ENCODE results near the gene TNFRSF11A. TPM values are rescaled to one million over a fixed set of nuclear protein-coding genes. Genes with fewer than 3 reads are reported as not detected.
A peak's percentile ranks its signal among the peaks of the same experiment; 100 is the strongest.

Gene TNFRSF11A
- polyA plus RNA-seq (2012; ENCODE audit: missing spikeins), result 2.5 TPM

DNA sequence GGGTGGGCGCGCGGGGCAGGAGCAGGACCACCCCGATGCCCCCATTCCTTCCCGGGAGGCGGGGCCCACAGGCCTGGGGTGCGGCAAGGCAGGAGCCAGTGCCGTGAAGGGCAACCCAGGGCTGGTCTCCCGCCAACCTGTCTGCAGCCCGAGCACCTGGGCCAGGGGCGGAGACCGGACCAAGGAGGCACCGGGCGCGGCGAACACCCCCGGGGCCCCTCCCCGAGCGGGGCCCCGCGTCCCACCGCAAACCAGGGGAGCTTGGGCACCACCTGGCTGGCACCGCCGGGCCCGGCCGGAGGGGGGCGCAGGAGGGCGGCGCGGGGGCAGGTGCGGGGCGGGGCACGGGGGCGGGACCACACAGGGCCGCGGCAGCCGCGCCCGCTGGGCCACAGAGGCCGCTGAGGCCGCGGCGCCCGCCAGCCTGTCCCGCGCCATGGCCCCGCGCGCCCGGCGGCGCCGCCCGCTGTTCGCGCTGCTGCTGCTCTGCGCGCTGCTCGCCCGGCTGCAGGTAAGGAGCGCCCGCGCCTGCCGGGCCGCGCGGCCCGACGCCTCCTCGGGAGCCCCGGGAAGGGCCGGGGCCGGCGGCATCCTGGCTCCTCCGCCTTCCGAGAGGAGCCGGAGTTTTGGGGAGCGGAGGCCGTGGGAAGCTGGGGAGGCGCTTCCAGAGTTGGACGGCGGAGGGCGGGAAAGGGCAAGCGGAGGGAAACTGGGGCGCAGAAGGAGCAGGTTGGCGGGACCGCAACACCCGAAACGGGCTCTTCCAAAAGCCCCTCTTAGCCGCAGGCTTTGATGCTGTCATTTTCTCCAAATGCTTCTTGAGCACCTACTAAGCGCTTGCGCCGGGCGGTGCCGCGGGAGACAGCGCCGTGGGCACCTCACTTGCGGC is at the start of gene TNFRSF11A:
Gene TNFRSF11A (plus strand): TSS at position 394 of the 889 bp plus-strand sequence. CDS start 43 bp downstream, at position 437.
- peak; percentile 72 for DNase-seq (ENCODE audit: insufficient read length)
- TF ChIP-seq TAF1 (IDR thresholded peaks at IDR 0.05; ENCODE audit: borderline replicate concordance, low read depth, low read length) (no peak), POLR2A (IDR thresholded peaks at IDR 0.05; ENCODE audit: low read depth, low read length) (no peak), POLR2AphosphoS5 (IDR thresholded peaks at IDR 0.05; ENCODE audit: low read depth, low read length) (no peak)
- FAIRE-seq, result no peak

DNA sequence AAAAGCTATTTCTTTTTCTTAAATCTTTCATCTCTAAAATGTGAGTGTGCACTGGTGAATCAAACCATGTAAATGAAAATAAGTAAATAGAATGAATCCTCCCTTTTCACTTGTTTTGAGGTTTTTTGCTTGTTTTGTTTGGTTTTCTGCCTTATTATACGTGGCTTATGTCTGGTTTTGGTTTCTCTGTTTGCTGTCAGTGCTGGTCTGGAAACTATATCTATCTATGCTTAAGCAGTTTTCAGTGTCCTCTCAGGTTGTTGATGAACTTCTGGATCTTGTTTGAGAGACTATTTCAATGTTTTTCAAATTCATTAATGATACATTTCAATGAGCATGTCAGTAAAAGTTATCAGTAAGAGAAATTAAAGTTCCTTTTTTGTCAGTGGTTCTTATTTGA is 48.1 kb upstream of the TNFRSF11A start:
- FAIRE-seq (peak; percentile 61), DNase-seq (ENCODE audit: insufficient read length) (no peak)
- TF ChIP-seq POLR2AphosphoS5 (IDR thresholded peaks at IDR 0.05; ENCODE audit: low read depth, low read length) (no peak), POLR2A (IDR thresholded peaks at IDR 0.05; ENCODE audit: low read depth, low read length) (no peak), TAF1 (IDR thresholded peaks at IDR 0.05; ENCODE audit: borderline replicate concordance, low read depth, low read length) (no peak)

DNA sequence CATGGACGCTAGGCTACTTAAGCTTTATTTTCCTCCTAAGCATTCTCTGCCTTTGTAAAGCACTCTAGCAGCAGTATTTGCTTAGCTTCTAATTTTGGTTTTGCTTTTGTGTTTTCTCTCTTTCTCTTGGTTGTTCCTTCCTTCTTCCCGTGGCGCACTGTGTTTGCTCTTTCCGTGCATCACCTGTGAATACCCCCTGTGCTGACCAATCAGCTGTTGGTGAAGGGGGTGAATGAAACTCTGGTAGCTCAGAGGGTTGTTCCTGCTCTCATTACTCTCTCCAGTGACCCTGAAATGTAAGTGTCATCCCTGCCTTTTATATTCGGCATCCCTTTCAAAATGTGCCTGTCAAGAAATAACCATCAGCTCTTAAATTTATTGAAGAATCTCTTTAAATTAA is 45.5 kb upstream of the TNFRSF11A start:
- TF ChIP-seq POLR2AphosphoS5 (IDR thresholded peaks at IDR 0.05; ENCODE audit: low read depth, low read length) (no peak), TAF1 (IDR thresholded peaks at IDR 0.05; ENCODE audit: borderline replicate concordance, low read depth, low read length) (no peak), POLR2A (IDR thresholded peaks at IDR 0.05; ENCODE audit: low read depth, low read length) (no peak)
- DNase-seq (ENCODE audit: insufficient read length) (no peak), FAIRE-seq (no peak)

DNA sequence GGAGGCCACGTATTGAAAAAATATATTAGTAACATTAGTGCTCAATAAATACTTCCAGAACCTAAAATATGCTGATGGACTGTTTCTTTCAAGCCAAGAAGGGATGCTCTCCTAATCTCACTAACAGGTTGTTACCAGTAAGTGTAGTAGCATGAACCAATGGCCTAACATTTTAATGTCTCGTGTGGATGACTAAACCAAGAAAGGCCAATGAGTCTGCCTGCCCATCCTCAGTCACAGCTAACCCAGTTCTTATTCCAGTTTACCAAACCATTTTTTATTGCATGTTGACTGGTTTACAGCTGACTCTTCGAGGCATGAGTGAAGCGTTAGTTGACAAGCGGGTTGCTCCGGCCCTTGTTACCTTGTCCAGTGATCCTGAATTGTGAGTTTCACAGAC is 45.1 kb upstream of the TNFRSF11A start:
- TF ChIP-seq POLR2AphosphoS5 (IDR thresholded peaks at IDR 0.05; ENCODE audit: low read depth, low read length) (no peak), POLR2A (IDR thresholded peaks at IDR 0.05; ENCODE audit: low read depth, low read length) (no peak), TAF1 (IDR thresholded peaks at IDR 0.05; ENCODE audit: borderline replicate concordance, low read depth, low read length) (no peak)
- FAIRE-seq (peak; percentile 36), DNase-seq (ENCODE audit: insufficient read length) (no peak)

DNA sequence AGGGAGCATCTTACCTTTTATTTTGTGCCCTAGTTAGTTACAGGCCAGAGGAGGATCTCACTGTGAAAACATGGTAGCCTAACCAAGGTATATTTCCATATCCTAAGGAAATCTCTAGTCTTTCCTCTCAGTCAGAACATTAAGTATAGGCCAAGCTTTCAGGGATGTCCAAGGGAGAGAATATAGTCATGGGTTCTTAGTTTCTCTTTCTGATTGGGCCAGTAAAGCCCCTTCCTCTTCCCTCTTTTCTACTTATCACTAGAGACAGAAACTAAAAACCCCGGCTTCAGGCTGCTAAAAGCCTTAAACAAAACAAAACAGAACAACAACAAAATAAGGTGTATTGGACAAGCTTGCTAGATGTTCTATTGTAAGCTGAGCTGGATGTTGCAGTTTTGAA is 44.3 kb upstream of the TNFRSF11A start:
- FAIRE-seq, result no peak

DNA sequence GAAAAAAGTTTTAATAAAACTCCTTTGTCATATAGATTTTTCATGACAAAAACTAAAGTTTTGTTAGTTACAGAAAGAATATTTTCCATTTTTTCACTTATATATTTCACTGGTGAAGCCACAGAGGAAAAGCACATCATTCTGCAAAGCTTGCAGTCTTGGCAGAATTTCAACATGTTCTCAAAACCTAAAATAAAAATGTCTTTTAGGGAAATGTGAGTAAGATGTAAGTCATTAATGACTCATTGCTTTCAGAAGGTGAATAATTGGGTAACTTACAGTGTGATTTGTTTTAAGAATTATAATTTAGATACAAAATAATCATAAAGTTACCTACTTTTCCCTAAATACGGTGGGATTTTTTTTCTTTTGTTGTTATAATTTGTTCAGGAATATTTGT is 43.4 kb upstream of the TNFRSF11A start:
- TF ChIP-seq TAF1 (IDR thresholded peaks at IDR 0.05; ENCODE audit: borderline replicate concordance, low read depth, low read length) (no peak), POLR2A (IDR thresholded peaks at IDR 0.05; ENCODE audit: low read depth, low read length) (no peak), POLR2AphosphoS5 (IDR thresholded peaks at IDR 0.05; ENCODE audit: low read depth, low read length) (no peak)
- no peak for DNase-seq (ENCODE audit: insufficient read length)
- no peak for FAIRE-seq

More for the DNA sequence above, 44.3 kb upstream of the TNFRSF11A start:
- no peak for DNase-seq (ENCODE audit: insufficient read length)
- no peak for TF ChIP-seq POLR2AphosphoS5 (IDR thresholded peaks at IDR 0.05; ENCODE audit: low read depth, low read length)
- no peak for TF ChIP-seq POLR2A (IDR thresholded peaks at IDR 0.05; ENCODE audit: low read depth, low read length)
- no peak for TF ChIP-seq TAF1 (IDR thresholded peaks at IDR 0.05; ENCODE audit: borderline replicate concordance, low read depth, low read length)

DNA sequence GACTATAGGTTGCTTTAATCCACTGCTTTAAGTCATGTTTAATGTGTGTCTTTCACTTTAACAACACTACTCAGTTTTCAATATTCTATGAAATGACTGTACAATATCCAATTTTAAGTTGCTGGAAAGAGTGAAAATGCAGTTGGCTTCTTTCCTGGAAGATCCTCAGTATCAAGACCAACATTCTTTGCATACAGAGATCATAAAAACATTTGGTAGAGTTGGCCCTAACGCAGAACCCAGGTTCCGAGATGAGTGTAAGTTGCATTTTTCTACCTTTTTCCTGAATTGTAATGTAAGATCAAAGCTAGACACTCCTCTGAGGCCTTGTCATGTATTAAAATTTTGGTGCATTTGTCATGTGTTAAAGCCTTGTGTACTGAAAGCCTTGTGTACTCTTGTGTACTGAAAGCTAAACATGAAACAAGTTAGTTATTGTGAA is 42.9 kb upstream of the TNFRSF11A start:
- DNase-seq (ENCODE audit: insufficient read length) (no peak), FAIRE-seq (no peak)
- no peak for TF ChIP-seq POLR2AphosphoS5 (IDR thresholded peaks at IDR 0.05; ENCODE audit: low read depth, low read length)
- TF ChIP-seq POLR2A (IDR thresholded peaks at IDR 0.05; ENCODE audit: low read depth, low read length), result no peak
- TF ChIP-seq TAF1 (IDR thresholded peaks at IDR 0.05; ENCODE audit: borderline replicate concordance, low read depth, low read length), result no peak

DNA sequence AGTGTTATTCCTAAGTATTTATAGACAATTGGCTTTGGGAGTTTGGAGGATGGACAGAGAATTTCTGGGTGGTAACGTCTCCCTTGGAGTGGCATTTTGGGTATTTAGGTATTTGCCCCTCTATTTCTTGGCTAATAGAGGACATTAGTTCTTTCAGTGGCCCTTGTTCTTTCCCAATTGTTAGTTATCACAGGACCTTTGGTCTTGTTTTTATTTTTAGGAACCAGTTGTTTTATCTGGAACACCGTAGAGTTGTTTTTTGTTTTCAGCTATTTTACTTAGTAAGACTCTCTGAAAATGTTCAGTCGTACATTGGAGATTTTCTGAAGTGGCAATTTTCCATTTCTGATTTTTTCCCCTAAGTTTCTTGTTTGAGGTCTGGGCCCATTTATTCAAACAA is 40.5 kb upstream of the TNFRSF11A start:
- TF ChIP-seq TAF1 (IDR thresholded peaks at IDR 0.05; ENCODE audit: borderline replicate concordance, low read depth, low read length) (no peak), POLR2A (IDR thresholded peaks at IDR 0.05; ENCODE audit: low read depth, low read length) (no peak), POLR2AphosphoS5 (IDR thresholded peaks at IDR 0.05; ENCODE audit: low read depth, low read length) (no peak)
- DNase-seq (ENCODE audit: insufficient read length) (no peak), FAIRE-seq (no peak)

DNA sequence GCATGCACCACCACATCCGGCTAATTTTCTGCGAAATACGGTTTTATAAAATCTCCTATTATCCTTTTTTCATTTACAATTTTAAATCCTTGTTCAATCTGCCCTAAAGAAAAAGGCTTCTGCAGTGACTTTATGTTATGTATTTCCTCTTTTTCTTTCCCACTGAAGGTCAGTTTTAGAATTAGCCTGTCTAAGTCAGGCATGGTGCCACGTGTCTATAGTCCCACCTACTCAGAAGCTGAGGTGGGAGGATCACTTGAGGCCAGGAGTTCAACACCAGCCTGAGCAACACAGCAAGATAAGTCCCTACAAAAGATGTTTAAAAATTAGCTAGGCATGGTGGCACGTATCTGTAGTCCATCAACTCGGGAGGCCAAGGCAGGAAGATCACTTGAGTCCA is 39.8 kb upstream of the TNFRSF11A start:
- TF ChIP-seq POLR2AphosphoS5 (IDR thresholded peaks at IDR 0.05; ENCODE audit: low read depth, low read length), result no peak
- TF ChIP-seq POLR2A (IDR thresholded peaks at IDR 0.05; ENCODE audit: low read depth, low read length), result no peak
- TF ChIP-seq TAF1 (IDR thresholded peaks at IDR 0.05; ENCODE audit: borderline replicate concordance, low read depth, low read length), result no peak
- DNase-seq (ENCODE audit: insufficient read length) (no peak), FAIRE-seq (no peak)

DNA sequence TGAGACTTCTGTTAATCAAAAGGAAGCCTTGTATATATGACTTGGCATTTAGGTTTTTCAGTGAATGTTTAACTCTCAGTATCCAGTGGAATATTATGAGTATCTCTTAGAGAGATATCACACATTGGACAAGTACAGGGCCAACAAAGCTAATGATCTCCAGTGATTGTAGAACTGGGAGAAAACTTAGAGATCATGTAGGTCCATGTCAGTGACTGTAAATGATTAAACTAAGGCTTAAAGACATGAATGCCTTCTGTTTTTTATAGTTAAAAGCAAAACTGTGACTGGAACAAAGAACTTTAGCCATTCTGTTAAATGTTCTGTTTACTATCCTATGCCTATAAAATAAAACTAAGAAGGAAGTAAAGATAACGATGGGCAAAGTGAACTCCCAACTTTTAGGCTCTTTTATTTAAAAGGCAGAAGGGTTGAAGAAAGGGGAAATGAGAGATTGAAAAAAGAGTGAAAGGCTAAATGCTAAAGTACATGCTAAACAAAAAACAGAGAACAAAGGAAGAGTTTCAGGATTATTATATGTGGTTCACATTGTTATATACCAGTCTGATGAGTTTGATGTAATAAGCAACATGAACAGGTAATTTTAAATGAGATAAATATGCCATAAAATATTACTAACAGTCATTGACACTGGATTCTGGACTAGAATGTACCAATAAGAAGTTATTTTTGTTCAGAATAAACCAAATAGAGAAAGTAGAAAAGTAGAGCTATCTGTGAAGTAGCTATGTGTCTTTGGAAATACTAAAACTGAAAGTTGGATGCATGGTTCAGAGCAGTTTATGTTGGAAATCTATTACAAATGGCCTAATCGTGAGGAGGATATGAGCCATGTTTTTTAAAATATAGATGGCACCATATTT is 37.1 kb upstream of the TNFRSF11A start:
- FAIRE-seq (peak; percentile 21), DNase-seq (ENCODE audit: insufficient read length) (no peak)
- TF ChIP-seq POLR2A (IDR thresholded peaks at IDR 0.05; ENCODE audit: low read depth, low read length), result no peak
- TF ChIP-seq TAF1 (IDR thresholded peaks at IDR 0.05; ENCODE audit: borderline replicate concordance, low read depth, low read length), result no peak
- no peak for TF ChIP-seq POLR2AphosphoS5 (IDR thresholded peaks at IDR 0.05; ENCODE audit: low read depth, low read length)

DNA sequence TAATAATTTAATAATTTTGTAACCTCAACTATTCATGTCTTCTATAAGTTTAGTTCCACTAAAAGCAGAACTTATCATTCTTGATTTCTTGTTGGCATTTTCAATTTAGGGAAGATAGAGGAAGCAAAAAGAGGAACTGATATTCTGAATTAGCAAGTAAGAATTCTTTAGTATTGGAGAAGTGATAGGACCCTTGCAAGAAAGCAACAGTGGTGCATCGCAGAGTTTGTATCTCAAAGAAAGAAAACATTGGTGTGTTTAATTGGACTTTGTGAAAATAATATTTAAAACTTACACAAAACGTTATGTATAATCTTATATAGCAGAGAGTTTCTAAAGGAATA is 36.5 kb upstream of the TNFRSF11A start:
- TF ChIP-seq POLR2A (IDR thresholded peaks at IDR 0.05; ENCODE audit: low read depth, low read length), result no peak
- TF ChIP-seq TAF1 (IDR thresholded peaks at IDR 0.05; ENCODE audit: borderline replicate concordance, low read depth, low read length), result no peak
- no peak for FAIRE-seq
- no peak for DNase-seq (ENCODE audit: insufficient read length)

Data from GM12892 (cell line).